ENCODE measurements around the gene CXCR4.

CXCR4 gene

DNA sequence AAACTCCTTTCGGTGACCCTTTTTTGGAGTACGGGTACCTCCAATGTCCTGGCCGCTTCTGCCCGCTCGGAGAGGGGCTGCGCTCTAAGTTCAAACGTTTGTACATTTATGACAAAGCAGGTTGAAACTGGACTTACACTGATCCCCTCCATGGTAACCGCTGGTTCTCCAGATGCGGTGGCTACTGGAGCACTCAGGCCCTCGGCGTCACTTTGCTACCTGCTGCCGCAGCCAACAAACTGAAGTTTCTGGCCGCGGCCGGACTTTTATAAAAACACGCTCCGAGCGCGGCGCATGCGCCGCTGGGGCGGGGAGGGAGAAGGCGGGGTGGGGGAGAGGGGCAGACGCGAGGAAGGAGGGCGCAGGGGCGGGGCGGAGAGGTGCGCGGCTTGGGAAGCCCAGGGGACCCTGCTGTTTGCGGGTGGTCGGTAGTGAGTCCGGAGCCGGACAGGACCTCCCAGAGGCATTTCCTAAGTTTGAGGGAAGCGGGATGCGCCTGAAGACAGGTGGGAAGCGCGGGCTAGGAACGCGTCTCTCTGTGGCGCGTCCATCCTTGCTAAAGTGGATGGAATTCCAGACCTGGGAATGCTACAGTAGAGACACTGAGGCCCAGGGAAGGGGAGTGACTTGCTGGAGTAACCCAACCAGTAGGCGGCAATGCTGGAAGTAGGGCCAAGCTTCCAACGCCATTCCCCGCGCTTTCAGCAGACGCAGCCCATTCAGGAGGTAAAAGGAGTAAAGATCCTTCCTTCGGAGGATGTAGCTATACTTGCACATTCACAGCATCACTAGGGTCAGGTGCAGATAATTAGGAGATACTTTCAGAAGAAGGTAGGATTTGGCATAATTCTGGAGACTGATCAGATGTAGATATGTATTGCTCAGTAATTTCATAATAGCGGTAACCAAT is at the start of gene CXCR4:
CXCR4 (minus strand) TSS at position 241 of the 910 bp plus-strand sequence; CDS start at position 152, 89 bp downstream.
- peak; percentile 89 for DNase-seq

DNA sequence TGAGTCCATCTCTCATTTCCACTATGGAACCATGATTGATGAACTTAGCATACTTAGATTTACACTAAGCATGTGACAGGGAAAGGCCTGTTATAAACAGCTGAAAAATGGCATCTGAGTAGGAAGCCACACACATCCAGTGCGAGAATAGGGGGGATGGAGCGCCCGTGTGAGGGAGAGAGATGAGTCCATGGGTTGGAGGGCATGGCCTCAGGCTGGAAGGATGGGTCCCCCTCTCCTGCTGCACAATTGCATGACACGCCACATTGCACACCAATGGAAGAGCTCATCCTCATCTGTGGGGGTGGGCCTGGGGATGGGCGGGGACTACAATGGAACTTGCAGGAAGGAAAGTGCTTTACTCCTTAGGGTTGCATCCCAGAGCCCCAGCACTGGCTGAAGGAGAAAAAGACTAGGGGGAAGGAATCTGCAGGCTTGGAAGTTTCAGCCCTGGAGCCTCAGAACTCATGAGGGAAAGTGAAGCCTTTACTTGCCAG is 46.4 kb upstream of the CXCR4 start:
- DNase-seq = no peak

DNA sequence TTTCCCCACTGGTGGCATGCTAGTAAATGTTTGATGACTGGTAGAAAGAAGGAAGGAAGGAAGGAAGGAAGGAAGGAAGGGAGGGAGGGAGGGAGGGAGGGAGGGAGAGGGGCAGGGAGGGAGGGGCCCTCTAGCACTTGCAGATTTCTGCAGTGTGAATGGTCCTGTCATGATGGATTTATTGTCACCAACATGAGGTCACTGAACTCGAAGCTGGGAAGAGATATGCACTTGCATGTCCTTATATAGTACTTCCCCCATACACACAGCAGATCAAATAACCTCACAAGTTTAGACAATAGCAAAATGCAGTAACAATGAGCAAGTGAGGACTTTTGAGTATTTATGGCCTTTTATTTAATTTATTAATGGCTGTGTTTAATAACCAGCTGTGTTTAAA is 44.5 kb upstream of the CXCR4 start:
- no peak for DNase-seq

DNA sequence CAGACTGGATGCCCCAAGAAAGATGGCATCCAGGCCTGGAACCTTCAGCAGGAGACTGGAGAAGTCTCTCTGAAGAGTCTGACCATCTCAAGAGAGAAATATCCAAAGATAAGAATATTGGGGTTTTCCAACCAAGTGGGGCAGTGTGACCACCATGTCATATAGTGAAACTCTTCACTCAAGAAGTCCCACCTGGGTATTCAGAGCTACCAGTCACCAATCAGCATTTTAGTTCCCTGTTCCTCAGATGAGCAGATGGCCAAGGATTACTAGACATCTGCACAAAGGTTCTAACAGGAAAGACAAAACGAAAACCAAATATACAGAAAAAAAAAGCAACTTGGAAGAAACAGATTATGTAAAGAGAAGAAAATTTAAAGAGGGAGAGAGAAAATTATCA is 38.5 kb upstream of the CXCR4 start:
- no peak for DNase-seq

DNA sequence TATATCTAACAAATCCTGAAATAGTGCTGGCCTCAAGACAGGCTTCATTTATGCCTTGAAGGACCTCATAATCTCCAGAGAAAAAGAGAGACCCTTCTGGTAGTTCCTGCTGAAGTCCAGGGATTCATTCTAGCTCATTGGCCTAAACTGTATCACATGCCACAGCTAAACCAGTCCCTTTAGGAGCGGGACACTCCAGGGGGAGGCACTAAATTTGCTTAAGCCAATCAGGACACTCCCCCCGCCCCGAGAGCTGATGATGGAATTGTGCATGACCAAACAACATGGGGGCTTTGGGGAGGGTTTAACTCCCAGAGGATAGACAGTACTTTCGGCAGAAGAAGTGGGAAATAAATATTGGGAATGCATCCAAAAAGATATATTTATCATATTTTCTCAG is 36.4 kb upstream of the CXCR4 start:
- no peak for DNase-seq

DNA sequence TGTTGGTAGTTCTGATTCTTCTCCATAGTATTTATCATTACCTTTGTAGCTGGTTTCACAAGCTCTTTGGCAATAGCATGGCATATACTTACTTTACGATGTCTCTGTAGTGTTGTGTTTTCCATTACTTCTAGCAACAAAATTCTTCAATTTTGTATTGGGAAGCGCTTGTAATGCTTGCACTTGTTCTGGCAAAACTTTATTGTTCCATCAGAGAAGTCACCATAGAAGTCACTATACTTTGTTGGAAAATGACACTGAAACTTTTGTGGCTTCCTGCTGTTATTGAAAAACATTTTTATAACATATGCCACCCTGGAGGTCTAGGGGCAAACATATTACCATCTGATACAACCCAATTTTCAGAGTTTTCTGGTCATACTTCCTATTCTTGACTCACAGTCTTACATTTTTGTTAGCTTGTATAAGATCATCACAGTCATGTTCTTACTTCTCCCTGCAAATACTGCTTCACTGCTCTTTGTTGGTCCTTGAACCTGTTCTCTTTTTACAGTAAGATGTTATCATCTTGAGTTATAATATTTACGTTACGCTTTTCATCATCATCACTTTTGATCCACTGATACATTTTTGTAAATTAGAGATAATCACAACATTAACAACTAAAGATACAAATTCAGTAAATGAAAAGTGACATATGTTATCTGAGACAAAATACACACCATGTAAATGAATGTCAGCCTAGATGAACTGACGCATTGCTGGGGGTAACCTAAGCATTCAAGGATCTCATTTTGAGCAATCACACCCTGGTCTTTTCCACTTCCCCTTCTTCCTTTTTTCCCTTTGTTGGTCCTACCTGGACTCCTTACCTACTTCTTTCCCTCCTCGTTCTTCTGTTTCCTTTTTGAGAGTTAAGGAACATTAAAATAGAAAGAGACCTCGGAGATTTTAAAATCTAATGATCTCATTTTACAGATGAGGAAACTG is 33.3 kb upstream of the CXCR4 start:
- no peak for DNase-seq

DNA sequence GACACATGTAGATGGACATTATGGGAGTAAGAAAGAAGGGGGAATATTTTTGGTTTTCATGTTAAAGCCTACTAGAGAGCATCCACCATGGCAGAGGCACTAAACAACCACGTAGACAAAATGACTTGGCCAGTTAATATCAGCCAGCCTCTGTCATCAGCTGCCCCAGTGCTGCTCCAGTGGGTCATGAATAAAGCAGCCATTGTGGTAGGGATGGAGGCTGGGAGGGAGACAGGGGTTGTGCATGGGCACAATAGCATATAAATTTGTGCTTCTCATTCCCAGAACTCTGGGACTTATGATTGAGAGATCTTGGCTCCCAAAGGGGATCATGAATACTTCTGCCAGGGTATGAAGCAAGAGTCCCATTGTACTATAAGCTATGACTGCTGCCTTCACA is 31.1 kb upstream of the CXCR4 start:
- no peak for DNase-seq

GRCh38 chr2:136146564-136146963 is 28.6 kb upstream of the CXCR4 start:
- DNase-seq = no peak

- no peak for DNase-seq
Observed at GRCh38 chr2:136143603-136144451, 25.9 kb upstream of the CXCR4 start.

- no peak for DNase-seq
Observed at GRCh38 chr2:136141510-136142149, 23.7 kb upstream of the CXCR4 start.

GRCh38 chr2:136139631-136140030 is 21.7 kb upstream of the CXCR4 start:
- no peak for DNase-seq

- DNase-seq = no peak
Observed at GRCh38 chr2:136137982-136138381, 20.0 kb upstream of the CXCR4 start.

DNA sequence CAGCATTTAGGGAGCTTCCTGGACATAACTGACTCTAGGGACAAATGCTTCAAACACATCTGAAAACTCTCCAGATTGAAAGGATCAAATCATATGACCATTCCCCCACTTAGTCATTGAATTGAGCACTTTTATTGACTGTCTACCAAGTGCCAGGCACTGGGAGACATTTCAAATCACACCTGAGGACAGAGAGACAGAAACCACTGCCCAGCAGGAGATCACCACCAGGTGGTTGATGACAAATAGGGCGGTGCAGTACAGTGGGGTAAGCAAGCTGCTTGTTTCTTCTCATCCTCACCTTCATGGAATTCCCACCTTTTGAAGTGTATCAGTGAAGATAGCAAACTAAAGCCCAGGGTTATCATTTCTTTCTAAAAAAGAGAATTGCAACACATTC is 19.0 kb upstream of the CXCR4 start:
- no peak for DNase-seq

DNA sequence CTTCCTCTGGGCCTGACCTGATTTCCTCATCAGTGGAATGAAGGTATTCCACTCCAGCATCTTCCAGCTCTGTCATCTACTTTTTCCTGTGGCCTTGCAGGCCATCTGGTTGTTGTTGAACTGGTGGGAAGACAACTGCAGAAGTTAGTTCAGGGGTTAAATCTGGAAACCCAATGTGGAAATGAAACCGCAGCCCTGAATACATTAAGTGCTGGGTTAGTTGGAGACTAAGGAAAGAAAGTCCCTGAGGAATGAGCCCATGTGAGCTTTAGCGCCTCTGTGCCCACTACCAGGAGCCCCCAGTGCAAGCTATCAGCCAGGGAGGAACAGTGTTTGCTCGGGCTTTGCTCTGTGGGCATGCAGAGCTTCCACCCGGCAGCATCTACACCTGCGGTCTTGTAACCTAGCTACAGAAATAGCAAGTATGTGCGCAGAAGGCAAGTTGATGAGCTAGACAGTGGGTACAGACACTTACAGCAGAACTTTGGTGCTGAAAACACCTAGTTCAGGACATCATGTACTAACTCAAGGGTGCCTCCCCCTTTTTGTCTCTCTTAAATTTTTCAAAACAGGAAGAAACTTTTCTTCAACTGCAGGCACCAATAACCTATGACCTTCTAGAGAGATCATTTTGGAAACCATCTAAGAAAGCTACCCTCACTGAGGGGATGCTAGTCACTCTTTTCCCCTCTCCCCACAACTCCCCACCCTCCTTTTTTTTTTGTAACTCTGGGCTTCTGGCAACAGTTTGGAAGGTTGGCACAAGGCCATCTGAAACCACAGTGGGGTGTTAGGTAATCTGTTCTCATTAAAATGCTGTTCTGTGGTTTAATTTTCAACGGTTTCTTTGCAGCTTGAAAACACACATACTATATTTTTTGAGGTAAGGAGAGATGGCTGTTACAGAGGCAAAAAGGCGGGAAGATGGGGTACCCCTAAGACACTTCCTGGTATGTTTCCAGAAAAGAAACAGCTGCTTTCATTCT is 18.3 kb upstream of the CXCR4 start:
- DNase-seq = peak; percentile 77

DNA sequence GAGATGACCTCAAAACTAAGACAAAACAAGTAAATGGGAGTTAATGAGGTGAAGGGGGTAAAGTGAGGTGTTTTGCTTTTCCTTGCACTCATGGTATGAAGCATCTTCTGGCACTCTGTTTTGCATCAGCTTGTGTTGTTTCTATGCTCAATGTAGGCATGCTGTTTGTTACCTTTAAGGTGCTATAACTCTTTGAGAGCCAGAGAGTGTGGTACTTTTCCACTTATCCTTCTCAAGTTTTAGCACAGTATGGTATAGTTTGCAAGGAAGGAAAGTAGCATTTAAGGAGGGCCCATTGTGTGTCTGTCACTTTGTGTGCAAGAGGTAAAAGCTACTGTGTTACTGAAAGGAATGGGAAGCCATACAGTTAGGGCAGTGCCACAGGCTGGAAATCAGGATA is 17.5 kb upstream of the CXCR4 start:
- no peak for DNase-seq

- peak; percentile 57 for DNase-seq
Observed at GRCh38 chr2:136134126-136134525, 16.2 kb upstream of the CXCR4 start.

DNA sequence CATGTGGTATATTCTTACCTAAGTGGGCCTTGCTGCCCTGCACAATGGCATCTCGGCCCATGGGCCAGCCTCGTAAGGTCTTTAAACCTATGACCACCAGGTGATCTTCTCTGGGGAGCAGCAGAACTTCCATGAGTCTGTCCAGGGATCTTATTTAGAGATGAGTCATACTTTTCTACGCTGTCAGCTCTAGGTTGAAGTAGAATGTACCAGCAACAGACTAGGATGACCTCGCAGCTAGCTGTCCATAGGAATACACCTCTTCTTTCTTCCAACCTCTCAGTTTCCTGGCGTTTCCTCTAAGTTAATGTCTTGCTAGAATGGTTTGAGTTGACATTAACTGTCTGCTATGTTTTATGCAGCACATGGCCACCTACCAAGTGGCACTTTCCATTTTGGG is 15.6 kb upstream of the CXCR4 start:
- DNase-seq = no peak

GRCh38 chr2:136133176-136133575 is 15.2 kb upstream of the CXCR4 start:
- DNase-seq = no peak

GRCh38 chr2:136132825-136133155 is 14.8 kb upstream of the CXCR4 start:
- DNase-seq = no peak

DNA sequence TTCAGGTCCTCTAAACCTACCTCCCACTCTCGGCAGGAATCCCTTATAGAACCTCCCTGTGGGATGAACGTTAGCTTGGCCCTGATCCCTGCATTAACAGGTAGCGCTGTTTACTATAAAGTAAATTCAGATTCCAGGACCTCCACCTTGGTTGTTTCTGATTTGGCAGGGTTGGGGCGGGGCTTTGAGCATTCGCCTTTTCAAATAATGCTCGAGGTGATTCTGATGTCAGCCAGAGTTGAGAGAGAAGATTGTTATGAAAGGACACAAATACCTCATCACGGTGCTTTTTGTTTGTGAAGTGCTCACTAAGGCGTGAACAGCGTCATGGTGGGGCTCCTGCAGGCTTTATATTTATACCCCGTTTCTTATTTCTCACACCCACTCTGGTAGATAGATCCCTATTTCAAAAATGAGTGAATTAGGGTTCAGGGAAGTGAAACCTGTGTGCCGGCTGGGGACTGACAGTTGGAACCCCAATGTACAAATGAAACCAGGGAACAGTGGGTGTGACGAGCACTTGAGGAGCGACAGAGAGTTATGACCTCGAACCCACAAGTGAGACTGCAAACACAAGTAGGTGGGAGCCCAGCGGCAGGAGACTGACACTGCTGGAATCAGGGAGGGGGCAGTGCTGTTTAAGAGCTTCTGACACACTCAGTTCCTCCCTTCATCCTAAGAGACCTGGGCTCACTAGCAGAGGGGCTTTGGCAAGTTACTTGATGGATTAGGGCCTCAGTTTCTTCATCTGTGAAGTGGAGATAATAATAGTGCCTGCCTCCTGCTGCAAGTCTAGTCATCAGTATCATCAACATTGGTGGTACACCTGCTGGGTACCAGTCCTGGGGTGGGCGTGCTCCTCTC is 14.2 kb upstream of the CXCR4 start:
- DNase-seq = peak; percentile 68

All from activated CD8-positive, alpha-beta memory T cell treated with anti-CD3 and anti-CD28 coated beads, Interleukin-2, amount 50 U/mL, for 4 hours (primary cell).